A549 (cell line): ENCODE data around the gene KIAA1755. TPM values are rescaled to one million over a fixed set of nuclear protein-coding genes. Genes with fewer than 3 reads are reported as not detected.

Source experiments
- ATAC-seq, 2 experiments: fragments of 200-7000 bp in 1 of 2; fragments of >200 bp in 1 of 2; cut with Nextera tagmentation in 1 of 2; cut with Tn5 transposase in 1 of 2; 3 replicates each; pipeline versions ENCODE4 v1.8.0 to v1.9.1; 2018 to 2020; ENCODE audit warnings: mild to moderate bottlenecking in 1 of 2, moderate library complexity in 1 of 2
- CTCF ChIA-PET: fragments of 300-600 bp; sonication (Branson Sonifier 250); formaldehyde crosslinking; extraction: SDS; loops from one replicate; lab custom pipeline; 2021; ENCODE audit warnings: antibody characterized with exemption, inconsistent platforms; lab: Yijun Ruan, JAX
- POLR2A ChIA-PET: fragments of 350-600 bp; formaldehyde crosslinking; extraction: SDS; loops from one replicate; lab custom pipeline; 2021; ENCODE audit warnings: antibody characterized with exemption, inconsistent platforms; lab: Yijun Ruan, JAX
- DNase-seq, 2 experiments: peaks; one replicate each; pipeline versions ENCODE4 v3.0.0 to v3.0.0-alpha.2; 2011 to 2016; ENCODE audit warnings: low read depth in 1 of 2, low spot score in 1 of 2
- FAIRE-seq: peaks from 2 replicates; lab custom pipeline; 2011; peaks lifted over from hg19 to GRCh38; lab: Jason Lieb, UNC
- H3K27ac ChIP-seq, 2 experiments: fragments of >200 bp; sonication (Bioruptor Twin); formaldehyde crosslinking; 3 replicates each; pipeline ENCODE4 v1.5.1; 2016 to 2017
- H3K4me1 ChIP-seq: fragments of >200 bp; sonication (Bioruptor Twin); formaldehyde crosslinking; 3 replicates; pipeline ENCODE4 v1.6.1; 2016
- H3K4me2 ChIP-seq: fragments of >200 bp; sonication (Bioruptor Twin); formaldehyde crosslinking; 3 replicates; pipeline ENCODE4 v1.6.1; 2016
- H3K4me3 ChIP-seq: fragments of >200 bp; sonication (Bioruptor Twin); formaldehyde crosslinking; 3 replicates; pipeline ENCODE4 v1.5.1; 2016
- H3K9me3 ChIP-seq: fragments of >200 bp; sonication (Bioruptor Twin); formaldehyde crosslinking; 3 replicates; pipeline ENCODE4 v1.6.1; 2016
- BHLHE40 ChIP-seq: IDR thresholded peaks from 2 replicates; pipeline ENCODE4 v1.6.1; 2012; ENCODE audit warnings: low read depth, low read length, inconsistent platforms
- CBX2 ChIP-seq: fragments of 200-600 bp; sonication (generic); IDR thresholded peaks from 2 replicates; pipeline ENCODE4 v1.6.1; 2016; ENCODE audit warnings: low read depth, mild to moderate bottlenecking, borderline replicate concordance
- CHD2 ChIP-seq: fragments of 150-350 bp; IDR thresholded peaks from 2 replicates; pipeline ENCODE4 v1.6.1; 2014; ENCODE audit warnings: low read length; ENCODE audit not compliant: partially characterized antibody
- EHMT2 ChIP-seq: fragments of 200-600 bp; sonication (generic); IDR thresholded peaks from 2 replicates; pipeline ENCODE4 v1.6.1; 2016; ENCODE audit warnings: antibody characterized with exemption, low read depth, mild to moderate bottlenecking, moderate library complexity
- HEYL ChIP-seq: fragments of 250-450 bp; sonication (Bioruptor Pico); IDR thresholded peaks from 2 replicates; pipeline ENCODE4 v1.8.0; 2021; ENCODE audit warnings: mild to moderate bottlenecking, moderate library complexity
- HOXB5 ChIP-seq: fragments of 250-450 bp; sonication (Bioruptor Pico); IDR thresholded peaks from 2 replicates; pipeline ENCODE4 v1.5.0; 2020; ENCODE audit warnings: mild to moderate bottlenecking, moderate library complexity
- JUN ChIP-seq, 2 experiments: fragments of >200 bp; sonication (Bioruptor Twin); formaldehyde crosslinking; IDR thresholded peaks; 2 replicates in 1 of 2; 3 replicates in 1 of 2; pipeline ENCODE4 v1.6.1; 2016 to 2017
- KDM5A ChIP-seq: fragments of 200-600 bp; sonication (generic); IDR thresholded peaks from 2 replicates; pipeline ENCODE4 v1.6.1; 2016; ENCODE audit warnings: antibody characterized with exemption, mild to moderate bottlenecking
- MAZ ChIP-seq: fragments of 150-350 bp; IDR thresholded peaks from 2 replicates; pipeline ENCODE4 v1.6.1; 2014; ENCODE audit warnings: antibody characterized with exemption, low read depth, low read length, borderline replicate concordance
- NFE2L2 ChIP-seq: fragments of 150-350 bp; conservative IDR thresholded peaks from 2 replicates; pipeline ENCODE4 v1.6.1; 2014; ENCODE audit warnings: low read length
- NR3C1 ChIP-seq: fragments of >200 bp; sonication (Bioruptor Twin); formaldehyde crosslinking; IDR thresholded peaks from 3 replicates; pipeline ENCODE4 v1.6.1; 2017
- PHF8 ChIP-seq: fragments of 200-600 bp; sonication (generic); IDR thresholded peaks from 2 replicates; pipeline ENCODE4 v1.6.1; 2016; ENCODE audit warnings: low read depth, mild to moderate bottlenecking, antibody characterized with exemption, moderate library complexity, borderline replicate concordance
- RFX5 ChIP-seq: fragments of 450-650 bp; IDR thresholded peaks from 2 replicates; pipeline ENCODE4 v1.7.1; 2014; ENCODE audit warnings: antibody characterized with exemption, mild to moderate bottlenecking, moderate library complexity
- SMC3 ChIP-seq: fragments of >200 bp; sonication (Bioruptor Twin); formaldehyde crosslinking; IDR thresholded peaks from 3 replicates; pipeline ENCODE4 v1.6.1; 2018; ENCODE audit warnings: inconsistent platforms
- SREBF2 ChIP-seq: fragments of 450-650 bp; IDR thresholded peaks from 2 replicates; pipeline ENCODE4 v1.6.1; 2014; ENCODE audit warnings: mild to moderate bottlenecking, moderate library complexity
- TP53 ChIP-seq: fragments of 250-450 bp; sonication (Bioruptor Pico); IDR thresholded peaks from 2 replicates; pipeline ENCODE4 v1.5.0; 2021; ENCODE audit warnings: mild to moderate bottlenecking, moderate library complexity
- ZNF302 ChIP-seq: fragments of 250-450 bp; sonication (Bioruptor Pico); IDR thresholded peaks from 2 replicates; pipeline ENCODE4 v1.9.0; 2021; ENCODE audit warnings: inconsistent platforms, mild to moderate bottlenecking, moderate library complexity
- WGBS: methylation state at CpG from one replicate; pipeline ENCODE4 v1.1.6; 2017; ENCODE audit errors: missing lambda C conversion rate; 5-methylcytosine and 5-hydroxymethylcytosine counted together
- polyA plus RNA-seq, 4 experiments: library from polyadenylated mRNA; depleted of rRNA in 3 of 4; stranded (reverse); fragments of >200 nt; fragmentation: RNase III in 1 of 4; extraction: RNeasy Plus Mini Kit Qiagen cat#74134 plus additional on column Dnase treatment in 1 of 4; gene quantifications; 2 replicates in 3 of 4; 3 replicates in 1 of 4; pipeline ENCODE4 v1.2.3, GENCODE V29; 2011 to 2017
- TF ChIP-seq, protein P1 (sequence below): IDR thresholded peaks from 2 replicates; pipeline ENCODE4 v1.6.1; 2012
- TF ChIP-seq, protein P2 (sequence below): fragments of 150-350 bp; IDR thresholded peaks from 2 replicates; pipeline ENCODE4 v1.6.1; 2014; ENCODE audit warnings: low read depth, mild to moderate bottlenecking, low read length
- TF ChIP-seq, protein P3 (sequence below): fragments of >200 bp; sonication (Bioruptor Twin); formaldehyde crosslinking; IDR thresholded peaks from 2 replicates; pipeline ENCODE4 v1.6.1; 2016
- TF ChIP-seq, protein P4 (sequence below): fragments of 200-600 bp; sonication (generic); IDR thresholded peaks from 2 replicates; pipeline ENCODE4 v1.6.1; 2016; ENCODE audit warnings: antibody characterized with exemption, mild to moderate bottlenecking, moderate library complexity
- TF ChIP-seq, protein P5 (sequence below): fragments of 250-450 bp; sonication (Bioruptor Pico); IDR thresholded peaks from 2 replicates; pipeline ENCODE4 v1.5.0; 2021; ENCODE audit warnings: mild to moderate bottlenecking, moderate library complexity, borderline replicate concordance

KIAA1755 gene
- polyA plus RNA-seq, 2 of the 4 experiments (the other 2 are of a cell fraction) = 0.04 to 0.21 TPM

DNA sequence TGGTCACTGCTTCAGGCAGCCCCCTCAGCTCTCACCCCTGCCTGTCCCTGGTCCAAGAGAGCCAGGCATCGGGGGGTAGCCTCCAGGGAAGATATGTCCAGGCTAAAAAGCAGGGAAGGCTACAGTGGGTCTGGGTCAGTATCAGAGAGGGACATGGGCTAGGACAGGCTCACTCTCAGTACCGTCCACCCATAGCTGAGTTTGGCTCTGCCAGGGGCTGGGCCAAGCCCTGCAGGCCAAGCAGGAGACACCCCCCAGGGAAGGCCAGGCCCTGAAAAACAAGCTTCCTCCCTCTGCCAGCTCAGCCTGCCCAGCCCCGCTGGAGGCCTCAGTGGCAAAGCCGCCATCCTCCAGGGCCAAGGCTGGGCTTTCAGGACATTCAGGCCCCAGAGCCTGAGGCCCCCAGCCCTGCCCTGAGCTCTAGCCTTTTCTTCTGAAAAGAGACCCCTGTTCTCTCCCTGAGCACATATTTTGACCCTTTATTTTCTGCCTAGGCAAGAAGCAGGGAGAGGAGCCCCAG is 66.9 kb downstream of the KIAA1755 start:
- Histone ChIP-seq H3K27ac (peak overlapping the region in 1 of 2 experiments; percentile 9; a peak in 1 of 6 replicates), H3K9me3 (no peaks in the 10 kb centered on the region), H3K4me3 (no peak overlapping the region), H3K4me1 (peaks cover 25% of the 10 kb centered on the region), H3K4me2 (no peak overlapping the region)
- CTCF ChIA-PET = interaction anchor here (1.0 to 19.7 kb wide), 4 partner anchors 8 to 29 kb away, joined by 3 to 350 read pairs (median 4); no protein-coding TSS in a partner anchor
- TF ChIP-seq, protein P1, sequence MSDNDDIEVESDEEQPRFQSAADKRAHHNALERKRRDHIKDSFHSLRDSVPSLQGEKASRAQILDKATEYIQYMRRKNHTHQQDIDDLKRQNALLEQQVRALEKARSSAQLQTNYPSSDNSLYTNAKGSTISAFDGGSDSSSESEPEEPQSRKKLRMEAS = no peak
- no peak for TF ChIP-seq MAZ
- POLR2A ChIA-PET = no interaction called here
- 76% methylated on average over 3 of the region's 4 CpGs for WGBS
- no peak for FAIRE-seq
- DNase-seq = no peak
- ATAC-seq = no peak

DNA sequence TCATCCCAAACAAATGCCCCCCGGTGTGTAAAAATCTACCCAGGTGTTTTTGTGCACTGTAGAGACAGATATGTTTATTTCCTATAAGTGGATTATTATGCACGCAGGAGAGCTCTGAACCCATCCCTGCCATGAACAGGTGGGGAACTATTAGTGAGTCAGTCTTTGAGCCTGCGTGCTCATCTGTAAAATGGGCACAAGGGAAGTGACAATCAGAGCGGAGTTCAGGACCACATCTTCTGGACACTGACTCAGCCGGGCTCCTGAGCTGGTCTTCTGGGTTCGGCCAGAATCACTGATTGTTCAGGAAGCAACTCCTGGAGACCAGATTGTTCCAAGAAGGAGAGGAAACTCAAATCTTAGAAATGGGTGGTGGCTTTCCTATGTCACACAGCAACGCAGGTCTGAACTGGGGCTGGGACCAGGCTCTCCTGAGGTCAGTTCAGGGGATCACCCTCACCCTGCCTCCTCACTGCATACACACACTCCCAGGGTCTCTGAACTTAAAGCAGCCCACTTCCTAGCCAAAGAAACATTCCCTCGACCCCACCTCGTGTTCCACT is 68.1 kb downstream of the KIAA1755 start:
- no peak for FAIRE-seq
- ChIA-PET POLR2A (no interaction called here), CTCF (interaction anchor here (0.9 to 19.7 kb wide), 4 partner anchors 9 to 135 kb away, joined by 3 to 350 read pairs (median 6); no protein-coding TSS in a partner anchor)
- peaks cover 31% of the 10 kb centered on the region for H3K4me1 ChIP-seq
- no peaks in the 10 kb centered on the region for H3K9me3 ChIP-seq
- DNase-seq = no peak
- H3K4me2 ChIP-seq = no peak overlapping the region
- 82% methylated on average over 9 of the region's 9 CpGs for WGBS
- TF ChIP-seq NR3C1 (no peak), ZNF302 (CRISPR knock-in tag) (no peak), KDM5A (no peak), RFX5 (no peak), EHMT2 (no peak), BHLHE40 (no peak)
- TF ChIP-seq, protein P1 = no peak
- TF ChIP-seq, protein P2, sequence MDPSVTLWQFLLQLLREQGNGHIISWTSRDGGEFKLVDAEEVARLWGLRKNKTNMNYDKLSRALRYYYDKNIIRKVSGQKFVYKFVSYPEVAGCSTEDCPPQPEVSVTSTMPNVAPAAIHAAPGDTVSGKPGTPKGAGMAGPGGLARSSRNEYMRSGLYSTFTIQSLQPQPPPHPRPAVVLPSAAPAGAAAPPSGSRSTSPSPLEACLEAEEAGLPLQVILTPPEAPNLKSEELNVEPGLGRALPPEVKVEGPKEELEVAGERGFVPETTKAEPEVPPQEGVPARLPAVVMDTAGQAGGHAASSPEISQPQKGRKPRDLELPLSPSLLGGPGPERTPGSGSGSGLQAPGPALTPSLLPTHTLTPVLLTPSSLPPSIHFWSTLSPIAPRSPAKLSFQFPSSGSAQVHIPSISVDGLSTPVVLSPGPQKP = no peak
- H3K27ac ChIP-seq = peak overlapping the region; percentile 33 to 58; a peak in 3 of 6 replicates
- H3K4me3 ChIP-seq = no peak overlapping the region
- ATAC-seq = no peak

DNA sequence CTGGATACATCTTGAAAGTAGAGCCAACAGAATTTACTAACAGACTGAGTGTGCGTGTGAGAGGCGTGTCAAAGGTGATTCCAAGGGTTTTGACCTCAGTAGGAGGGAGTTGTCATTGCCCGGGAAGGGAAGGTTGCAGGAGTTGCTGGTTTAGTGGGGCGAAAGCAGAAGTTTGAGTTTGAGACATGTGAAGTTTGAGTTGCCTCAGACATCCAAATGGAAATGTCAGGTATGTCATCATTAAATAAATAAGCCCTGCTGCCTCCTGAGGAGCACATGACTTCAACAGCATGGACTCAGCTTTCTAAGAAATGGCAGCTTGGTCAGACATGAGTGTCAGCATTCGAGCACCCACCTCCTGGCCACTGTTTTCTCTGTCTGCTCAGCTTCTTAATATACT is 68.9 kb downstream of the KIAA1755 start:
- H3K9me3 ChIP-seq = no peaks in the 10 kb centered on the region
- peak in 1 of 2 experiments; percentile 37; a peak in 3 of 6 replicates for ATAC-seq
- H3K4me3 ChIP-seq = no peak overlapping the region
- H3K4me2 ChIP-seq = peak overlapping the region; percentile 53
- POLR2A ChIA-PET = no interaction called here
- CTCF ChIA-PET = interaction anchor here (0.9 to 19.7 kb wide), 4 partner anchors 9 to 134 kb away, joined by 3 to 350 read pairs (median 6); no protein-coding TSS in a partner anchor
- peak overlapping the region; percentile 33 to 58; a peak in 5 of 6 replicates for H3K27ac ChIP-seq
- H3K4me1 ChIP-seq = peaks cover 36% of the 10 kb centered on the region
- FAIRE-seq = no peak
- DNase-seq = no peak
- 77% methylated on average over 5 of the region's 5 CpGs for WGBS
- TF ChIP-seq HOXB5 (no peak), HEYL (CRISPR knock-in tag) (no peak), RFX5 (no peak), BHLHE40 (no peak), CHD2 (no peak), TP53 (CRISPR knock-in tag) (no peak), SREBF2 (no peak), SMC3 (no peak), NFE2L2 (no peak), CBX2 (no peak), JUN (IDR thresholded peaks at IDR 0.05) (no peak), PHF8 (no peak)
- TF ChIP-seq, protein P3, sequence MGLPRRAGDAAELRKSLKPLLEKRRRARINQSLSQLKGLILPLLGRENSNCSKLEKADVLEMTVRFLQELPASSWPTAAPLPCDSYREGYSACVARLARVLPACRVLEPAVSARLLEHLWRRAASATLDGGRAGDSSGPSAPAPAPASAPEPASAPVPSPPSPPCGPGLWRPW = no peak
- TF ChIP-seq, protein P2 = no peak
- TF ChIP-seq, protein P4, sequence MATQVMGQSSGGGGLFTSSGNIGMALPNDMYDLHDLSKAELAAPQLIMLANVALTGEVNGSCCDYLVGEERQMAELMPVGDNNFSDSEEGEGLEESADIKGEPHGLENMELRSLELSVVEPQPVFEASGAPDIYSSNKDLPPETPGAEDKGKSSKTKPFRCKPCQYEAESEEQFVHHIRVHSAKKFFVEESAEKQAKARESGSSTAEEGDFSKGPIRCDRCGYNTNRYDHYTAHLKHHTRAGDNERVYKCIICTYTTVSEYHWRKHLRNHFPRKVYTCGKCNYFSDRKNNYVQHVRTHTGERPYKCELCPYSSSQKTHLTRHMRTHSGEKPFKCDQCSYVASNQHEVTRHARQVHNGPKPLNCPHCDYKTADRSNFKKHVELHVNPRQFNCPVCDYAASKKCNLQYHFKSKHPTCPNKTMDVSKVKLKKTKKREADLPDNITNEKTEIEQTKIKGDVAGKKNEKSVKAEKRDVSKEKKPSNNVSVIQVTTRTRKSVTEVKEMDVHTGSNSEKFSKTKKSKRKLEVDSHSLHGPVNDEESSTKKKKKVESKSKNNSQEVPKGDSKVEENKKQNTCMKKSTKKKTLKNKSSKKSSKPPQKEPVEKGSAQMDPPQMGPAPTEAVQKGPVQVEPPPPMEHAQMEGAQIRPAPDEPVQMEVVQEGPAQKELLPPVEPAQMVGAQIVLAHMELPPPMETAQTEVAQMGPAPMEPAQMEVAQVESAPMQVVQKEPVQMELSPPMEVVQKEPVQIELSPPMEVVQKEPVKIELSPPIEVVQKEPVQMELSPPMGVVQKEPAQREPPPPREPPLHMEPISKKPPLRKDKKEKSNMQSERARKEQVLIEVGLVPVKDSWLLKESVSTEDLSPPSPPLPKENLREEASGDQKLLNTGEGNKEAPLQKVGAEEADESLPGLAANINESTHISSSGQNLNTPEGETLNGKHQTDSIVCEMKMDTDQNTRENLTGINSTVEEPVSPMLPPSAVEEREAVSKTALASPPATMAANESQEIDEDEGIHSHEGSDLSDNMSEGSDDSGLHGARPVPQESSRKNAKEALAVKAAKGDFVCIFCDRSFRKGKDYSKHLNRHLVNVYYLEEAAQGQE = no peak
- TF ChIP-seq, protein P1 = no peak
- TF ChIP-seq, protein P5, sequence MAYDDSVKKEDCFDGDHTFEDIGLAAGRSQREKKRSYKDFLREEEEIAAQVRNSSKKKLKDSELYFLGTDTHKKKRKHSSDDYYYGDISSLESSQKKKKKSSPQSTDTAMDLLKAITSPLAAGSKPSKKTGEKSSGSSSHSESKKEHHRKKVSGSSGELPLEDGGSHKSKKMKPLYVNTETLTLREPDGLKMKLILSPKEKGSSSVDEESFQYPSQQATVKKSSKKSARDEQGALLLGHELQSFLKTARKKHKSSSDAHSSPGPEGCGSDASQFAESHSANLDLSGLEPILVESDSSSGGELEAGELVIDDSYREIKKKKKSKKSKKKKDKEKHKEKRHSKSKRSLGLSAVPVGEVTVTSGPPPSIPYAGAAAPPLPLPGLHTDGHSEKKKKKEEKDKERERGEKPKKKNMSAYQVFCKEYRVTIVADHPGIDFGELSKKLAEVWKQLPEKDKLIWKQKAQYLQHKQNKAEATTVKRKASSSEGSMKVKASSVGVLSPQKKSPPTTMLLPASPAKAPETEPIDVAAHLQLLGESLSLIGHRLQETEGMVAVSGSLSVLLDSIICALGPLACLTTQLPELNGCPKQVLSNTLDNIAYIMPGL (CRISPR knock-in tag) = no peak
